ENCODE data around the gene SPATA17. TPM values are rescaled to one million over a fixed set of nuclear protein-coding genes. Genes with fewer than 3 reads are reported as not detected.

SPATA17 gene
- polyA plus RNA-seq, 1 of the 3 experiments (the other 2 are of a cell fraction) = 1.2 TPM

- H3F3A ChIP-seq (replicated peaks; ENCODE audit: insufficient read depth) = no peaks in the 10 kb centered on the region
- H3K9ac ChIP-seq = no peak overlapping the region
- POLR2A ChIA-PET = no interaction called here
- H3K9me2 ChIP-seq = no peaks in the 10 kb centered on the region
- no peak for DNase-seq
- no peak overlapping the region for H3K4me2 ChIP-seq
- H3K36me3 ChIP-seq (replicated peaks in 1 of 2; ENCODE audit: control insufficient read depth in 1 of 2, insufficient read depth in 2 of 2, low read length in 1 of 2) = no peaks in the 10 kb centered on the region
- CTCF ChIA-PET = interaction anchor here (0.5 kb wide), 1 partner anchor 125 kb away, joined by 3 read pairs; no protein-coding TSS in a partner anchor
- TF ChIP-seq YY1 (IDR thresholded peaks at IDR 0.05; ENCODE audit: low read depth) = no peak
- TF ChIP-seq CTCF (IDR thresholded peaks at IDR 0.05) = no peak
- H3K79me2 ChIP-seq (ENCODE audit: insufficient read depth) = no peaks in the 10 kb centered on the region
- H4K20me1 ChIP-seq (ENCODE audit: insufficient read depth) = no peaks in the 10 kb centered on the region
- H3K4me1 ChIP-seq (ENCODE audit: control insufficient read depth in 1 of 2, insufficient read depth in 2 of 2, low read depth in 1 of 2, low read length in 1 of 2) = peaks cover 0 to 3% of the 10 kb centered on the region in 2 experiments; a peak in 1 of 4 replicates
- no peaks in the 10 kb centered on the region for H3K9me3 ChIP-seq
- H2AFZ ChIP-seq (ENCODE audit: low read depth) = no peak overlapping the region
- 91% methylated on average over 2 of the region's 2 CpGs for WGBS (ENCODE audit: low lambda C conversion rate)
- no peak overlapping the region for H3K27ac ChIP-seq (ENCODE audit: low read depth in 2 of 2, low read length in 1 of 2)
- no peak overlapping the region for H3K4me3 ChIP-seq (ENCODE audit: low read depth in 2 of 2, low read length in 1 of 2)
- no peaks in the 10 kb centered on the region for H3K27me3 ChIP-seq (ENCODE audit: insufficient read depth)
These were observed 240.8 kb downstream of the SPATA17 start for GRCh38 chr1:217871955-217872354.

- H3K9ac ChIP-seq = no peak overlapping the region
- no peaks in the 10 kb centered on the region for H3K9me3 ChIP-seq
- H2AFZ ChIP-seq (ENCODE audit: low read depth) = no peak overlapping the region
- no peak for TF ChIP-seq ZBTB33 (IDR thresholded peaks at IDR 0.05; ENCODE audit: borderline replicate concordance, low read depth)
- H3K79me2 ChIP-seq (ENCODE audit: insufficient read depth) = no peaks in the 10 kb centered on the region
- no peaks in the 10 kb centered on the region for H4K20me1 ChIP-seq (ENCODE audit: insufficient read depth)
- no peak overlapping the region for H3K4me2 ChIP-seq
- H3K4me3 ChIP-seq (ENCODE audit: low read depth in 2 of 2, low read length in 1 of 2) = no peak overlapping the region
- DNase-seq = no peak
- CTCF ChIA-PET = no interaction called here
- no peaks in the 10 kb centered on the region; a peak in 1 of 4 replicates for H3K4me1 ChIP-seq (ENCODE audit: control insufficient read depth in 1 of 2, insufficient read depth in 2 of 2, low read depth in 1 of 2, low read length in 1 of 2)
- H3K36me3 ChIP-seq (replicated peaks in 1 of 2; ENCODE audit: control insufficient read depth in 1 of 2, insufficient read depth in 2 of 2, low read length in 1 of 2) = no peaks in the 10 kb centered on the region
- POLR2A ChIA-PET = no interaction called here
- no peak overlapping the region for H3K27ac ChIP-seq (ENCODE audit: low read depth in 2 of 2, low read length in 1 of 2)
- no peaks in the 10 kb centered on the region for H3K9me2 ChIP-seq
- peaks cover under 1% of the 10 kb centered on the region for H3F3A ChIP-seq (replicated peaks; ENCODE audit: insufficient read depth)
- H3K27me3 ChIP-seq (ENCODE audit: insufficient read depth) = no peaks in the 10 kb centered on the region
These were observed 244.1 kb downstream of the SPATA17 start for GRCh38 chr1:217875229-217875628.

- DNase-seq = no peak
- peaks cover under 1 to 7% of the 10 kb centered on the region in 2 experiments; a peak in 1 of 4 replicates for H3K4me1 ChIP-seq (ENCODE audit: control insufficient read depth in 1 of 2, insufficient read depth in 2 of 2, low read depth in 1 of 2, low read length in 1 of 2)
- no peak overlapping the region for H3K9ac ChIP-seq
- peaks cover 12% of the 10 kb centered on the region for H3F3A ChIP-seq (replicated peaks; ENCODE audit: insufficient read depth)
- CTCF ChIA-PET = interaction anchor here (1.0 kb wide), 1 partner anchor 19 kb away, joined by 3 read pairs; no protein-coding TSS in a partner anchor
- no peaks in the 10 kb centered on the region for H3K36me3 ChIP-seq (replicated peaks in 1 of 2; ENCODE audit: control insufficient read depth in 1 of 2, insufficient read depth in 2 of 2, low read length in 1 of 2)
- H2AFZ ChIP-seq (ENCODE audit: low read depth) = no peak overlapping the region
- POLR2A ChIA-PET = no interaction called here
- H3K4me2 ChIP-seq = no peak overlapping the region
- no peaks in the 10 kb centered on the region for H3K79me2 ChIP-seq (ENCODE audit: insufficient read depth)
- H3K27ac ChIP-seq (ENCODE audit: low read depth in 2 of 2, low read length in 1 of 2) = no peak overlapping the region
- no peak overlapping the region for H3K4me3 ChIP-seq (ENCODE audit: low read depth in 2 of 2, low read length in 1 of 2)
- no peaks in the 10 kb centered on the region for H3K9me2 ChIP-seq
- no peaks in the 10 kb centered on the region for H3K9me3 ChIP-seq
- H4K20me1 ChIP-seq (ENCODE audit: insufficient read depth) = no peaks in the 10 kb centered on the region
- 69% methylated on average over 1 of the region's 1 CpG for WGBS (ENCODE audit: low lambda C conversion rate)
- no peaks in the 10 kb centered on the region for H3K27me3 ChIP-seq (ENCODE audit: insufficient read depth)
- TF ChIP-seq FOXJ3 (CRISPR knock-in tag; IDR thresholded peaks at IDR 0.05) (no peak), MAX (IDR thresholded peaks at IDR 0.05; ENCODE audit: low read depth) (no peak), GATA2 (CRISPR knock-in tag; IDR thresholded peaks at IDR 0.05) (no peak), RXRA (IDR thresholded peaks at IDR 0.05; ENCODE audit: borderline replicate concordance, low read depth) (no peak), ZBTB33 (IDR thresholded peaks at IDR 0.05; ENCODE audit: borderline replicate concordance, low read depth) (no peak), EZH2phosphoT487 (IDR thresholded peaks at IDR 0.05; ENCODE audit: borderline replicate concordance, low read depth) (no peak), EP300 (IDR thresholded peaks at IDR 0.05; ENCODE audit: borderline replicate concordance in 1 of 2, low read depth in 1 of 2, low read length in 1 of 2) (no peak), USF1 (IDR thresholded peaks at IDR 0.05; ENCODE audit: borderline replicate concordance, low read depth) (no peak), USF2 (IDR thresholded peaks at IDR 0.05; ENCODE audit: borderline replicate concordance, low read depth, low read length) (no peak), JUND (IDR thresholded peaks at IDR 0.05) (no peak), FOXM1 (IDR thresholded peaks at IDR 0.05; ENCODE audit: low read depth) (no peak), TCF12 (IDR thresholded peaks at IDR 0.05) (no peak)
These were observed 245.3 kb downstream of the SPATA17 start for GRCh38 chr1:217876401-217876800.
